RWPE1 (cell line): ENCODE results near the gene GSTA1.
"Not testable (repeated sequence)": the region's sequence is repeated elsewhere in the genome, so short reads cannot be mapped to it uniquely, and the experiment has no call there.

Experiments
- CTCF ChIA-PET: fragments of 350-600 bp; sonication (Branson Sonifier 250); formaldehyde crosslinking; extraction: SDS; loops from one replicate; lab custom pipeline; 2021; lab: Yijun Ruan, JAX
- POLR2A ChIA-PET: fragments of 400-600 bp; formaldehyde crosslinking; extraction: SDS; loops from one replicate; lab custom pipeline; 2020; ENCODE audit warnings: antibody characterized with exemption; ENCODE audit not compliant: low non-redundant PET; lab: Yijun Ruan, JAX
- DNase-seq: peaks from one replicate; pipeline ENCODE4 v3.0.0; 2012; ENCODE audit warnings: low spot score
- H3K27ac ChIP-seq: fragments of 450-650 bp; 2 replicates; pipeline ENCODE4 v1.5.1; 2017
- CTCF ChIP-seq: fragments of 450-650 bp; conservative IDR thresholded peaks from 2 replicates; pipeline ENCODE4 v1.5.1; 2017; ENCODE audit warnings: low read depth, mild to moderate bottlenecking

The GSTA1 gene

DNA sequence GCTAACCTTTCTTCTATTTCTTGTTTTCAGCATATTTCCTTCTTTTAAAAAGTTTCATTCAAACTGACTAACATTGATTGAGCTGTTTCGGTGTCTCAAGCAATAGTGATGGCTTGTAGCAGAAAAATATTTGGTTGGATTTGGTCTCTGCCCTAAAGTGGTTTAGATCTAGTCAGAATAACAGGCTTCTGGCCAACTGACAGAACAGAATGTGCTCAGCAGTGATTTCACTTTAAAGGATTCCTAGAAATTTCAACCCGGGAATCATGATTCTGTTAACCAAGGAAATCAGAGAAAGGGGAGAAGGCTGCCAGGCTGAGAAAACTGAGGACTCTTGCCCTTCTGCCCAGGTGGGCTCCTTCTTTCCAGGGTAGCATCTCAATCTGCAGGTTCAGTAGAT is 16.6 kb upstream of the GSTA1 start:
- no peak for TF ChIP-seq CTCF
- no peak for DNase-seq
- H3K27ac ChIP-seq: no peak overlapping the region
- ChIA-PET CTCF (no interaction called here), POLR2A (no interaction called here)

- POLR2A ChIA-PET: no interaction called here
- TF ChIP-seq CTCF: peak; percentile 75
- CTCF ChIA-PET: interaction anchor here (0.5 to 1.1 kb wide), 4 partner anchors 53 to 420 kb away, joined by 3 to 6 read pairs (median 4); no protein-coding TSS in a partner anchor
- H3K27ac ChIP-seq: no peak overlapping the region
- peak; percentile 60 for DNase-seq
These were observed 11.8 kb upstream of the GSTA1 start for GRCh38 chr6:52815167-52816092.

- not testable (repeated sequence) for H3K27ac ChIP-seq
- CTCF ChIA-PET: interaction anchor here (0.7 to 1.1 kb wide), 2 partner anchors 54 to 90 kb away, joined by 4 to 6 read pairs; no protein-coding TSS in a partner anchor
These were observed 10.9 kb upstream of the GSTA1 start for GRCh38 chr6:52814545-52814944.

DNA sequence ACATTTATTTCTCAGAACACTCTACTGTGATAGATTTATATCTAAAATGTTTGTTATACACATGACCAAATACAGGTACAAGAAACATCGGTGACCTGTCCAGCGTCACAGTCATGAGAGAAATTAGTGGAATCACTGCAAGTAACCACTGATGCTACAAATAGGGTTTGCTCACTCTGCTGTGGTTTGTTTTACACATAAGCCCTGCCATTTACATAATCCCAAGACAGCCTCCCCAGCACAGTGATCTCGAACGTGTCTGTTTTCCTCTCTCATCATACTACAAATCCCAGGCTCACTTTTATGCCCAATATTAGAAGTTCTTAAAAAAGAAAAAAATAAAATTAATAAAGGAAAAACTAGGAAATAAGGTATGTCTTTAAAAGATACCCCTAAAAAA is 6.2 kb upstream of the GSTA1 start:
- H3K27ac ChIP-seq, CTCF ChIA-PET, POLR2A ChIA-PET, DNase-seq: not testable (repeated sequence)

More at GRCh38 chr6:52814545-52814944, 10.9 kb upstream of the GSTA1 start:
- DNase-seq, POLR2A ChIA-PET: not testable (repeated sequence)

DNA sequence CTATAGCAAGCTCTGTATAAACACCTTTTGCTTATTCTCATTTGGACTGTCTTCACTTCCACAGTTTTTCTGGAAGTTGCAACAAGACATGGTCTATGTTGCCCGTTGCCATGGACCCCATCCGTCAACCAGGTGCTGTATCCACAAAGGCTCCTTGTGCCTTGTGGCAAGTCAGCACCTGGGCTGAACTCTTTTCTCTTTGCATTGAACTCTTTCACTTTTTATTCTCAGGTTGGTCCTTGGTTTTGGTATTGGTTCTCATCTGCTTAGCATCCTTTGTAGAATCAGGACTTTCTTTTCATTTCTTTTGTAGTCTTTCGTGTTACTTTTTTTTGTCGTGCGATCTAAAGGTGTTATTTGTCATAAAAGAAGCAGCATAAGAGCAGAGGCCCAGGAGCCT is 5.0 kb upstream of the GSTA1 start:
- POLR2A ChIA-PET: no interaction called here
- CTCF ChIA-PET: no interaction called here
- DNase-seq: no peak
- no peak for TF ChIP-seq CTCF
- H3K27ac ChIP-seq: no peak overlapping the region

GRCh38 chr6:52802806-52803205 is 810 bp downstream of the GSTA1 start:
- no peak for DNase-seq
- no peak overlapping the region for H3K27ac ChIP-seq
- ChIA-PET POLR2A (no interaction called here), CTCF (no interaction called here)
- TF ChIP-seq CTCF: no peak

- CTCF ChIA-PET: interaction anchor here (0.7 kb wide), 1 partner anchor 106 kb away, joined by 4 read pairs; no protein-coding TSS in a partner anchor
- H3K27ac ChIP-seq: no peak overlapping the region
- no peak for TF ChIP-seq CTCF
- POLR2A ChIA-PET: no interaction called here
- no peak for DNase-seq
These were observed 2.3 kb downstream of the GSTA1 start for GRCh38 chr6:52801188-52801841.

DNA sequence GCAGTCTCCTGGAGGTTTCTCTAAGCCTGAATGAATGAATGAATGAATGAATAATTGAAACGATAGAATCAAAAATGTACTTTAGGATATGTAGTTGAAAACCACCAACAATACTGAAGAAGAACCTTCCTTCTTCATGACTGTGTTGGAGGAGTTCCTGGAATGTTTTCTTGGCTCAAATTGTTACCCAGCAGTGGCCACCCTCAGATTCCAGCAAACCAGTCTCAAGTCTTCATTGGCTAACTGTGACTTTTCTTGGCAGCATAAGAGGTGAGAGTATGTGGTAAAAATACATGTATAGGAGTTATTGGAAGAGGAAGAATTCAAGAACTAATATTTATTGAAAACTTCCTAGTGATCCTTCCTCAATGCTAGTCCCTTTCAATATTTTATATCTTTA is 4.3 kb downstream of the GSTA1 start:
- CTCF ChIA-PET, POLR2A ChIA-PET, H3K27ac ChIP-seq, DNase-seq: not testable (repeated sequence)

- H3K27ac ChIP-seq, CTCF ChIA-PET, POLR2A ChIA-PET: not testable (repeated sequence)
These were observed 9.2 kb downstream of the GSTA1 start for GRCh38 chr6:52794366-52794765.

More at GRCh38 chr6:52794366-52794765, 9.2 kb downstream of the GSTA1 start:
- DNase-seq: not testable (repeated sequence)
